Mucosa of rectum (tissue), 2 donors: Measurements from ENCODE around the gene KCNS1.

ENCODE experiments used
- H3K27ac ChIP-seq, 2 donors: one replicate each; pipeline ENCODE4 v1.7.0; 2013; ENCODE audit warnings: inconsistent platforms in 2 of 2, low read depth in 2 of 2, low read length in 2 of 2
- H3K27me3 ChIP-seq, 2 donors: one replicate each; pipeline ENCODE4 v1.7.0; 2013; ENCODE audit warnings: low read length in 2 of 2; ENCODE audit not compliant: control insufficient read depth in 2 of 2, insufficient read depth in 2 of 2
- H3K36me3 ChIP-seq, 2 donors: one replicate each; pipeline ENCODE4 v1.7.0; 2013; ENCODE audit warnings: low read length in 2 of 2; ENCODE audit not compliant: control insufficient read depth in 2 of 2, insufficient read depth in 2 of 2
- H3K4me1 ChIP-seq, 2 donors: one replicate each; pipeline ENCODE4 v1.7.0; 2013; ENCODE audit warnings: low read length in 2 of 2, mild to moderate bottlenecking in 1 of 2; ENCODE audit not compliant: control insufficient read depth in 2 of 2, insufficient read depth in 2 of 2
- H3K4me3 ChIP-seq, 2 donors: one replicate each; pipeline ENCODE4 v1.7.0; 2013; ENCODE audit warnings: low read length in 2 of 2
- H3K9ac ChIP-seq, 2 donors: one replicate each; pipeline ENCODE4 v1.7.0; 2013; ENCODE audit warnings: low read length in 2 of 2, low read depth in 1 of 2, mild to moderate bottlenecking in 1 of 2
- H3K9me3 ChIP-seq, 2 donors: one replicate each; pipeline ENCODE4 v1.7.0; 2013; ENCODE audit warnings: low read length in 2 of 2; ENCODE audit not compliant: control insufficient read depth in 2 of 2
- donor health status: healthy.
- donor health status: Normal muscosa, but diverticular disease.

KCNS1 gene

GRCh38 chr20:45094864-45095574 lies 5.9 kb downstream of the KCNS1 start:
- no peak overlapping the region for H3K9ac ChIP-seq
- peaks cover 11% of the 10 kb centered on the region in 2 donors for H3K27me3 ChIP-seq
- H3K27ac ChIP-seq, result no peak overlapping the region

GRCh38 chr20:45094201-45094600 lies 6.7 kb downstream of the KCNS1 start:
- Histone ChIP-seq H3K9ac (no peak overlapping the region), H3K27me3 (peaks cover 11% of the 10 kb centered on the region in 2 donors), H3K36me3 (no peaks in the 10 kb centered on the region), H3K9me3 (no peaks in the 10 kb centered on the region), H3K4me3 (no peak overlapping the region), H3K27ac (no peak overlapping the region), H3K4me1 (peaks cover 0 to 2% of the 10 kb centered on the region in 2 donors)

More at GRCh38 chr20:45094864-45095574, 5.9 kb downstream of the KCNS1 start:
- Histone ChIP-seq H3K4me3 (no peak overlapping the region), H3K36me3 (no peaks in the 10 kb centered on the region), H3K9me3 (no peaks in the 10 kb centered on the region), H3K4me1 (peaks cover 0 to 2% of the 10 kb centered on the region in 2 donors)

- Histone ChIP-seq H3K4me1 (peaks cover 0 to 2% of the 10 kb centered on the region in 2 donors), H3K27ac (no peak overlapping the region), H3K36me3 (no peaks in the 10 kb centered on the region), H3K4me3 (no peak overlapping the region), H3K9me3 (no peaks in the 10 kb centered on the region), H3K9ac (no peak overlapping the region), H3K27me3 (peaks cover 6 to 11% of the 10 kb centered on the region in 2 donors)
Measured at GRCh38 chr20:45092898-45093297, 8.0 kb downstream of the KCNS1 start.

GRCh38 chr20:45091366-45091765 lies 9.6 kb downstream of the KCNS1 start:
- H3K4me1 ChIP-seq, result no peaks in the 10 kb centered on the region
- no peak overlapping the region for H3K9ac ChIP-seq
- H3K27ac ChIP-seq, result no peak overlapping the region

GRCh38 chr20:45090481-45090880 lies 10.4 kb downstream of the KCNS1 start:
- no peak overlapping the region for H3K9ac ChIP-seq
- no peaks in the 10 kb centered on the region for H3K36me3 ChIP-seq
- no peaks in the 10 kb centered on the region for H3K4me1 ChIP-seq
- no peak overlapping the region for H3K27ac ChIP-seq
- no peaks in the 10 kb centered on the region for H3K27me3 ChIP-seq
- H3K9me3 ChIP-seq, result no peaks in the 10 kb centered on the region
- no peak overlapping the region for H3K4me3 ChIP-seq

More at GRCh38 chr20:45091366-45091765, 9.6 kb downstream of the KCNS1 start:
- peaks cover 0 to 4% of the 10 kb centered on the region in 2 donors for H3K27me3 ChIP-seq
- H3K36me3 ChIP-seq, result no peaks in the 10 kb centered on the region
- H3K4me3 ChIP-seq, result no peak overlapping the region
- no peaks in the 10 kb centered on the region for H3K9me3 ChIP-seq

GRCh38 chr20:45088247-45088646 lies 12.7 kb downstream of the KCNS1 start:
- Histone ChIP-seq H3K4me3 (no peak overlapping the region), H3K27me3 (no peaks in the 10 kb centered on the region), H3K36me3 (no peaks in the 10 kb centered on the region), H3K9ac (no peak overlapping the region), H3K27ac (no peak overlapping the region), H3K4me1 (no peaks in the 10 kb centered on the region), H3K9me3 (no peaks in the 10 kb centered on the region)

GRCh38 chr20:45087814-45088213 lies 13.1 kb downstream of the KCNS1 start:
- Histone ChIP-seq H3K4me3 (no peak overlapping the region), H3K27me3 (no peaks in the 10 kb centered on the region), H3K27ac (no peak overlapping the region), H3K4me1 (no peaks in the 10 kb centered on the region), H3K9me3 (no peaks in the 10 kb centered on the region), H3K36me3 (peaks cover 0 to 3% of the 10 kb centered on the region in 2 donors), H3K9ac (no peak overlapping the region)

- H3K4me3 ChIP-seq, result no peak overlapping the region
- no peak overlapping the region for H3K9ac ChIP-seq
- H3K9me3 ChIP-seq, result peaks cover 4 to 5% of the 10 kb centered on the region in 2 donors
- H3K36me3 ChIP-seq, result peaks cover 0 to 5% of the 10 kb centered on the region in 2 donors
- no peaks in the 10 kb centered on the region for H3K27me3 ChIP-seq
- H3K27ac ChIP-seq, result no peak overlapping the region
- no peaks in the 10 kb centered on the region for H3K4me1 ChIP-seq
Measured at GRCh38 chr20:45087097-45087790, 13.7 kb downstream of the KCNS1 start.

GRCh38 chr20:45085867-45086266 lies 15.1 kb downstream of the KCNS1 start:
- Histone ChIP-seq H3K9ac (no peak overlapping the region), H3K9me3 (peaks cover 4 to 5% of the 10 kb centered on the region in 2 donors)

GRCh38 chr20:45085289-45085688 lies 15.6 kb downstream of the KCNS1 start:
- peaks cover 4 to 5% of the 10 kb centered on the region in 2 donors for H3K9me3 ChIP-seq
- peaks cover 6 to 19% of the 10 kb centered on the region in 2 donors for H3K36me3 ChIP-seq

More at GRCh38 chr20:45085867-45086266, 15.1 kb downstream of the KCNS1 start:
- Histone ChIP-seq H3K36me3 (peaks cover under 1 to 13% of the 10 kb centered on the region in 2 donors), H3K27me3 (no peaks in the 10 kb centered on the region), H3K4me3 (no peak overlapping the region), H3K27ac (no peak overlapping the region), H3K4me1 (no peaks in the 10 kb centered on the region)

More at GRCh38 chr20:45085289-45085688, 15.6 kb downstream of the KCNS1 start:
- Histone ChIP-seq H3K4me3 (no peak overlapping the region), H3K9ac (no peak overlapping the region), H3K27ac (no peak overlapping the region), H3K4me1 (no peaks in the 10 kb centered on the region), H3K27me3 (no peaks in the 10 kb centered on the region)
